NCI-H2196 treated with DMSO at 0.1 percent for 48 hours (cell line): Measurements from ENCODE around the gene AKAP1.

Experiments
- DNase-seq: peaks from one replicate; lab custom pipeline; 2025; ENCODE audit not compliant: unreplicated experiment; lab: John Stamatoyannopoulos, UW

The AKAP1 gene

GRCh38 chr17:57105591-57105990, 20.5 kb downstream of the AKAP1 start:
- DNase-seq, result no peak

- peak; percentile 55 for DNase-seq
These were observed 21.2 kb downstream of the AKAP1 start for GRCh38 chr17:57106107-57106835.

- DNase-seq, result no peak
These were observed 21.9 kb downstream of the AKAP1 start for GRCh38 chr17:57106836-57107497.

GRCh38 chr17:57107498-57108101, 22.6 kb downstream of the AKAP1 start:
- DNase-seq, result peak; percentile 21

- no peak for DNase-seq
These were observed 23.8 kb downstream of the AKAP1 start for GRCh38 chr17:57108671-57109392.

GRCh38 chr17:57109393-57110151, 24.5 kb downstream of the AKAP1 start:
- DNase-seq, result no peak

GRCh38 chr17:57110152-57110542, 25.1 kb downstream of the AKAP1 start:
- no peak for DNase-seq

GRCh38 chr17:57110579-57111325, 25.7 kb downstream of the AKAP1 start:
- DNase-seq, result no peak

- DNase-seq, result no peak
These were observed 26.3 kb downstream of the AKAP1 start for GRCh38 chr17:57111386-57111785.

GRCh38 chr17:57113011-57113410, 28.0 kb downstream of the AKAP1 start:
- no peak for DNase-seq

- no peak for DNase-seq
These were observed 28.6 kb downstream of the AKAP1 start for GRCh38 chr17:57113656-57114055.

- DNase-seq, result no peak
These were observed 29.1 kb downstream of the AKAP1 start for GRCh38 chr17:57114085-57114673.

- DNase-seq, result no peak
These were observed 30.3 kb downstream of the AKAP1 start for GRCh38 chr17:57115377-57115776.

GRCh38 chr17:57115916-57116315, 30.9 kb downstream of the AKAP1 start:
- DNase-seq, result no peak

GRCh38 chr17:57117798-57118197, 32.8 kb downstream of the AKAP1 start:
- no peak for DNase-seq

- DNase-seq, result no peak
These were observed 35.8 kb downstream of the AKAP1 start for GRCh38 chr17:57120814-57121213.

- peak; percentile 13 for DNase-seq
These were observed 36.4 kb downstream of the AKAP1 start for GRCh38 chr17:57121308-57122042.

- no peak for DNase-seq
These were observed 39.0 kb downstream of the AKAP1 start for GRCh38 chr17:57124053-57124452.

- no peak for DNase-seq
These were observed 40.4 kb downstream of the AKAP1 start for GRCh38 chr17:57125406-57125805.
